ENCODE data around the gene SETD2. TPM values are rescaled to one million over a fixed set of nuclear protein-coding genes. Genes with fewer than 3 reads are reported as not detected.

The SETD2 gene
- polyA plus RNA-seq, 3 donors = 60.9 to 73.5 (median 63.5) TPM

Other genes with a start within 250 kb of the SETD2 start
- gene CCDC12, start 187.4 kb downstream of the SETD2 start, polyA plus RNA-seq (ENCODE audit: insufficient read length in 3 of 3) = 10 to 100 TPM; 54.2 to 58.1 (median 56.0) TPM
- gene NBEAL2, start 184.4 kb downstream of the SETD2 start, polyA plus RNA-seq (ENCODE audit: insufficient read length in 3 of 3) = 10 to 100 TPM; 41.2 to 58.2 (median 56.5) TPM
- 10 to 100 TPM; 24.2 to 24.5 (median 24.4) TPM for gene KIF9, start 118.7 kb upstream of the SETD2 start, polyA plus RNA-seq (ENCODE audit: insufficient read length in 3 of 3)
- 10 to 100 TPM; 13.5 to 17.0 (median 16.3) TPM for gene KLHL18, start 118.8 kb upstream of the SETD2 start, polyA plus RNA-seq (ENCODE audit: insufficient read length in 3 of 3)
- gene PTPN23, start 216.9 kb upstream of the SETD2 start, polyA plus RNA-seq (ENCODE audit: insufficient read length in 3 of 3) = 10 to 100 TPM; 31.5 to 35.3 (median 34.4) TPM